ENCODE results near the gene CD99L2. TPM values are rescaled to one million over a fixed set of nuclear protein-coding genes. Genes with fewer than 3 reads are reported as not detected.

Gene CD99L2
- total RNA-seq, 1 experiment from 2014 or later, result 7.3 TPM

- Histone ChIP-seq H2AK5ac (ENCODE audit: insufficient read length, low read length) (no peak overlapping the region), H3T11ph (ENCODE audit: low read length) (no peak overlapping the region), H3K56ac (ENCODE audit: insufficient read length, low read depth, low read length) (no peak overlapping the region), H3K4ac (ENCODE audit: low read depth, low read length) (no peak overlapping the region), H2BK20ac (ENCODE audit: low read depth, low read length, poor library complexity, severe bottlenecking) (no peak overlapping the region), H3K27me3 (ENCODE audit: insufficient read depth, low read length) (no peaks in the 10 kb centered on the region), H3K23ac (ENCODE audit: insufficient read length, low read depth, low read length) (no peak overlapping the region), H4K8ac (replicated peaks; ENCODE audit: insufficient read length, low read depth, low read length) (no peak overlapping the region), H2BK120ac (ENCODE audit: low read depth, low read length, poor library complexity, severe bottlenecking) (no peak overlapping the region), H2BK15ac (ENCODE audit: low read depth, low read length) (no peak overlapping the region), H3K4me1 (ENCODE audit: insufficient read depth, low read length) (peaks cover 10% of the 10 kb centered on the region; the same call in 1 of the 2 replicates), H3K79me2 (ENCODE audit: insufficient read depth, low read length) (peaks cover 2% of the 10 kb centered on the region; the same call in 1 of the 2 replicates), H3K27ac (ENCODE audit: insufficient read length, low read depth, low read length) (no peak overlapping the region), H2BK5ac (ENCODE audit: insufficient read length, low read length) (no peak overlapping the region), H3K4me2 (ENCODE audit: insufficient read depth, insufficient read length, low read length) (no peak overlapping the region), H3K9ac (ENCODE audit: extremely low read depth, insufficient read length, low read length) (no peak overlapping the region), H4K5ac (ENCODE audit: insufficient read length, low read depth, low read length) (no peak overlapping the region), H2AFZ (ENCODE audit: low read length) (no peak overlapping the region), H2BK12ac (ENCODE audit: insufficient read length, low read depth, low read length) (no peak overlapping the region), H4K20me1 (ENCODE audit: control insufficient read depth, insufficient read depth, insufficient read length) (no peaks in the 10 kb centered on the region), H3K9me3 (ENCODE audit: control insufficient read depth, low read depth, low read length) (no peaks in the 10 kb centered on the region), H3K18ac (ENCODE audit: insufficient read length, low read depth, low read length) (no peak overlapping the region), H3K23me2 (ENCODE audit: insufficient read length, low read depth, low read length, poor library complexity, severe bottlenecking) (no peaks in the 10 kb centered on the region), H4K91ac (ENCODE audit: insufficient read length, low read depth, low read length) (no peak overlapping the region), H3K14ac (ENCODE audit: insufficient read depth, low read length) (no peak overlapping the region), H3K79me1 (ENCODE audit: insufficient read depth, low read depth, low read length, poor library complexity, severe bottlenecking) (no peaks in the 10 kb centered on the region)
- TF ChIP-seq CTCF (conservative IDR thresholded peaks at IDR 0.05), result no peak
- DNase-seq, result no peak
- Mint-ChIP-seq H3K4me3 (no peak overlapping the region), H3K27ac (peak overlapping the region in 1 of 3 experiments; percentile 66; a peak in 2 of 7 replicates), H3K36me3 (ENCODE audit: insufficient read depth in 1 of 3, low read depth in 3 of 3) (peaks cover 4 to 15% (median 9%) of the 10 kb centered on the region in 3 experiments), H3K9me3 (peaks cover 44 to 68% of the 10 kb centered on the region in 2 experiments), H3K27me3 (ENCODE audit: low read depth) (no peaks in the 10 kb centered on the region; the same call in 1 of the 2 replicates), H3K4me1 (peaks cover 29 to 36% of the 10 kb centered on the region in 2 experiments)
- WGBS (ENCODE audit: extremely low coverage, insufficient read length, low lambda C conversion rate), result no CpG with 5 or more reads among the region's 3 CpGs
Measured at GRCh38 chrX:150869450-150869849, 29.0 kb downstream of the CD99L2 start.
